ENCODE results near the gene C11orf65. TPM values are rescaled to one million over a fixed set of nuclear protein-coding genes. Genes with fewer than 3 reads are reported as not detected.

C11orf65 gene
- total and polyA plus RNA-seq, 2 donors (not counting 1 experiment from before 2014, with no cell fraction given): 0.25 to 1.4 TPM

DNA sequence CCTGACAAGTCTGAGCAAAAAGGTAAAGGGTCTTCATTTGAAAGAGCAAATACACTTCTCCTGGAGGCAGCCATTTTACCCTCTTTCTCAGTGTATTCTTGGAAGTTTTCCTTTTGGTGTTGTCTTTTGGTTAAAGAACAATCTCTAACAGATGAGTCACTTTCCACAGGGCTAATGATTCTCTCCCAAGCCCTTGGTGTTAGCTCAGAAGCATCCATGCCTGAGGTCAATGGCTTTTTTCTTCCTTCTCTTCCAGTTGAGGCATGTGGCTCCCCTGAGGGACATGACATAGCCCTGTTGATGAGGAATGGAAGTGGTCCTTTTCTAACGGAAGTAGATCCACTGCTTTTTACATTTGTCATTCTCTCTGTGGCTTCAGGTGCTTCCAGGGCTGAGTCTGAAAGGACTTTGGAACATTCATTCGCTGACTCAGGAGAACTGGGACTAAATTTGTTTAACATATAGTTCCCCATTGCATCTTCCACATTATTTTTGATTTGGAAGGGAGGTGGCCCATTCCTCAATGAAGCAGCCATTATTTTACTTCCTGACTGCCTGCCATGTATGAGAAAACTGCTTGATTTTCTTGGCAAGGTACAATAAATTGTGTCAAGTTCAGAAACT lies 44.6 kb upstream of the C11orf65 start:
- H3K4me1 Mint-ChIP-seq: no peaks in the 10 kb centered on the region
- Histone ChIP-seq H3K36me3 (replicated peaks in 1 of 2; ENCODE audit: control extremely low read depth in 1 of 2, control insufficient read depth in 1 of 2, extremely low read depth in 1 of 2, insufficient read depth in 2 of 2, low read length in 1 of 2) (no peaks in the 10 kb centered on the region), H3K4me1 (ENCODE audit: control insufficient read depth in 2 of 2, insufficient read depth in 2 of 2, low read length in 2 of 2) (no peaks in the 10 kb centered on the region), H3K9ac (ENCODE audit: low read length) (no peak overlapping the region), H2AFZ (ENCODE audit: insufficient read depth, low read depth, low read length, poor library complexity, severe bottlenecking) (no peak overlapping the region), H4K20me1 (ENCODE audit: control insufficient read depth, insufficient read depth, low read length, poor library complexity, severe bottlenecking) (no peaks in the 10 kb centered on the region), H3K4me3 (ENCODE audit: control extremely low read depth in 1 of 5, extremely low read depth in 1 of 5, insufficient read depth in 1 of 5, low read depth in 2 of 5, low read length in 4 of 5) (no peak overlapping the region), H3K27me3 (replicated peaks in 1 of 4; ENCODE audit: control extremely low read depth in 1 of 4, control insufficient read depth in 3 of 4, insufficient read depth in 4 of 4, low read length in 3 of 4) (peaks cover 0 to 5% (median 0%) of the 10 kb centered on the region in 4 experiments), H3K4me2 (replicated peaks; ENCODE audit: low read depth, low read length, poor library complexity, severe bottlenecking) (no peak overlapping the region), H3K9me3 (ENCODE audit: control extremely low read depth in 1 of 3, control insufficient read depth in 2 of 3, insufficient read depth in 1 of 3, low read length in 2 of 3) (no peaks in the 10 kb centered on the region), H3K79me2 (ENCODE audit: control insufficient read depth, insufficient read depth, low read length) (no peaks in the 10 kb centered on the region), H3K27ac (ENCODE audit: low read length in 2 of 2) (no peak overlapping the region)
- H3K27me3 Mint-ChIP-seq: peaks cover 24% of the 10 kb centered on the region
- intact Hi-C loops (cut with micrococcal nuclease): no loop called here
- H3K9me3 Mint-ChIP-seq (ENCODE audit: insufficient read depth): peaks cover 2% of the 10 kb centered on the region
- ChIA-PET POLR2A (no interaction called here), CTCF (no interaction called here)
- DNase-seq (no peak), ATAC-seq (ENCODE audit: low read depth) (no peak)
- TF ChIP-seq EZH2 (IDR thresholded peaks at IDR 0.05; ENCODE audit: borderline replicate concordance, insufficient read depth, low read depth, low read length, poor library complexity, severe bottlenecking): no peak
- TF ChIP-seq, protein P1, sequence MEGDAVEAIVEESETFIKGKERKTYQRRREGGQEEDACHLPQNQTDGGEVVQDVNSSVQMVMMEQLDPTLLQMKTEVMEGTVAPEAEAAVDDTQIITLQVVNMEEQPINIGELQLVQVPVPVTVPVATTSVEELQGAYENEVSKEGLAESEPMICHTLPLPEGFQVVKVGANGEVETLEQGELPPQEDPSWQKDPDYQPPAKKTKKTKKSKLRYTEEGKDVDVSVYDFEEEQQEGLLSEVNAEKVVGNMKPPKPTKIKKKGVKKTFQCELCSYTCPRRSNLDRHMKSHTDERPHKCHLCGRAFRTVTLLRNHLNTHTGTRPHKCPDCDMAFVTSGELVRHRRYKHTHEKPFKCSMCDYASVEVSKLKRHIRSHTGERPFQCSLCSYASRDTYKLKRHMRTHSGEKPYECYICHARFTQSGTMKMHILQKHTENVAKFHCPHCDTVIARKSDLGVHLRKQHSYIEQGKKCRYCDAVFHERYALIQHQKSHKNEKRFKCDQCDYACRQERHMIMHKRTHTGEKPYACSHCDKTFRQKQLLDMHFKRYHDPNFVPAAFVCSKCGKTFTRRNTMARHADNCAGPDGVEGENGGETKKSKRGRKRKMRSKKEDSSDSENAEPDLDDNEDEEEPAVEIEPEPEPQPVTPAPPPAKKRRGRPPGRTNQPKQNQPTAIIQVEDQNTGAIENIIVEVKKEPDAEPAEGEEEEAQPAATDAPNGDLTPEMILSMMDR (IDR thresholded peaks at IDR 0.05): no peak
- H3K4me3 Mint-ChIP-seq: no peak overlapping the region
- 100% methylated on average over 1 of the region's 2 CpGs for WGBS (ENCODE audit: insufficient coverage)
- H3K27ac Mint-ChIP-seq: no peak overlapping the region

DNA sequence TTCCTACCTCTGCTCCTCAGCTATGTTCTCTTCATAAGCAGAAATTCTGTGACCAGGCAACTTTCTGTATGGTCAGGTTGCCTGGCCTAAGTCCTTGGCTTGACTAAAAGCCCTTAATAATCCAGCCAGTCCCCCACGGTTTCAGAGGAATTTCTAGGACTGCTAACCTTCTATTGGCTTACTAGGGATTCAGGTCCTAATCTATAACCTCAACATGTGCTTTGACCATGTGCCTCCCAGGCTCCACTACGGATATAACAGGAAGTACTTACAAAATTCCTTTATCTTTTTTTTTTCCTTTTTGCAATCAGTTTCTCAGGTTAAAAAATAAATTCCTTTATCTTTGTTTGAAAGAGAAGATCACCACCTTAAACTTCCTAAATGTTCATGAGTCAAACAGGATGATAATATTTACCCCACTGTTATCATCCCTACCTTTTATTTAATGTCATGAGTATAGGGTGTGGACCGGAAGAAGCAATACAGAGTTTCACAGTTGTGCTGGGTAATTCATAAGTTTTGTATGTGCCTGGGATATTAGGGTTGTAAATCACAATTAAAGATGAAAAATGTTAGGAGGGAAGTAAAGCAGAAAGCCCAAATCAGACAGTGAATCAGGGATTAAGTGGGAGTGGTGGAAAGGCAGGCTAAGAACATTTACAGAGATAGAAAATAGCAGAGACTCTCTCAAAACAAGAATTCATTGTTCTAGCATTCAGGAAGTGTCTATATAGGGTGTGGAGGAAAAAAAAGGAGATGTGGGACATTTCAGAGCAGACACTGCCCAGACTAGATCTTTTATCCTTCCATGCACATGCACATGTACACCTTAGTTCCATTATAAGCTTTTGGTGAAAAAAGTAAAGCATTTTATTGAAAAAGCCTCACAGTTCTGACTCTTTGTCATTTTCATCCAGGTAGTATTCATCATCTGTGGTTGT lies 41.6 kb upstream of the C11orf65 start:
- Histone ChIP-seq H3K9ac (ENCODE audit: low read length) (no peak overlapping the region), H3K27ac (ENCODE audit: low read length in 2 of 2) (no peak overlapping the region), H3K36me3 (replicated peaks in 1 of 2; ENCODE audit: control extremely low read depth in 1 of 2, control insufficient read depth in 1 of 2, extremely low read depth in 1 of 2, insufficient read depth in 2 of 2, low read length in 1 of 2) (no peaks in the 10 kb centered on the region), H3K4me2 (replicated peaks; ENCODE audit: low read depth, low read length, poor library complexity, severe bottlenecking) (no peak overlapping the region), H3K4me1 (ENCODE audit: control insufficient read depth in 2 of 2, insufficient read depth in 2 of 2, low read length in 2 of 2) (no peaks in the 10 kb centered on the region), H3K79me2 (ENCODE audit: control insufficient read depth, insufficient read depth, low read length) (no peaks in the 10 kb centered on the region), H4K20me1 (ENCODE audit: control insufficient read depth, insufficient read depth, low read length, poor library complexity, severe bottlenecking) (no peaks in the 10 kb centered on the region), H3K9me3 (ENCODE audit: control extremely low read depth in 1 of 3, control insufficient read depth in 2 of 3, insufficient read depth in 1 of 3, low read length in 2 of 3) (no peaks in the 10 kb centered on the region), H2AFZ (ENCODE audit: insufficient read depth, low read depth, low read length, poor library complexity, severe bottlenecking) (no peak overlapping the region), H3K27me3 (replicated peaks in 1 of 4; ENCODE audit: control extremely low read depth in 1 of 4, control insufficient read depth in 3 of 4, insufficient read depth in 4 of 4, low read length in 3 of 4) (peaks cover 0 to 5% (median 0%) of the 10 kb centered on the region in 4 experiments), H3K4me3 (ENCODE audit: control extremely low read depth in 1 of 5, extremely low read depth in 1 of 5, insufficient read depth in 1 of 5, low read depth in 2 of 5, low read length in 4 of 5) (no peak overlapping the region)
- H3K4me1 Mint-ChIP-seq: no peaks in the 10 kb centered on the region
- POLR2A ChIA-PET: interaction anchor here (0.5 kb wide), 1 partner anchor 108 kb away, joined by 3 read pairs; no protein-coding TSS in a partner anchor
- CTCF ChIA-PET: no interaction called here
- TF ChIP-seq, protein P1 (IDR thresholded peaks at IDR 0.05): no peak
- TF ChIP-seq EZH2 (IDR thresholded peaks at IDR 0.05; ENCODE audit: borderline replicate concordance, insufficient read depth, low read depth, low read length, poor library complexity, severe bottlenecking): no peak
- peaks cover 22% of the 10 kb centered on the region for H3K27me3 Mint-ChIP-seq
- intact Hi-C loops (cut with micrococcal nuclease): no loop called here
- H3K9me3 Mint-ChIP-seq (ENCODE audit: insufficient read depth): peaks cover 2% of the 10 kb centered on the region
- no peak overlapping the region for H3K4me3 Mint-ChIP-seq
- no peak for DNase-seq
- H3K27ac Mint-ChIP-seq: no peak overlapping the region
- ATAC-seq (ENCODE audit: low read depth): no peak
- 96% methylated on average over 2 of the region's 3 CpGs for WGBS (ENCODE audit: insufficient coverage)
